ENCODE data around the gene HSPA14.
A peak's percentile ranks its signal among the peaks of the same experiment; 100 is the strongest.

The HSPA14 gene

GRCh38 chr10:14821635-14822375 is 16.3 kb upstream of the HSPA14 start:
- H3K27me3 Mint-ChIP-seq (ENCODE audit: low read depth) = peaks cover 13% of the 10 kb centered on the region
- H3K36me3 Mint-ChIP-seq (ENCODE audit: low read depth) = no peaks in the 10 kb centered on the region
- no peak for DNase-seq (ENCODE audit: low spot score)
- H3K4me3 Mint-ChIP-seq = no peak overlapping the region
- H3K4me1 Mint-ChIP-seq (ENCODE audit: low read depth) = peaks cover 6% of the 10 kb centered on the region
- H3K27ac Mint-ChIP-seq = no peak overlapping the region
- H3K9me3 Mint-ChIP-seq = no peaks in the 10 kb centered on the region

- DNase-seq (ENCODE audit: low spot score) = no peak
- H3K27ac Mint-ChIP-seq = no peak overlapping the region
- H3K4me3 Mint-ChIP-seq = no peak overlapping the region
- H3K27me3 Mint-ChIP-seq (ENCODE audit: low read depth) = peaks cover 13% of the 10 kb centered on the region
- peaks cover 6% of the 10 kb centered on the region for H3K4me1 Mint-ChIP-seq (ENCODE audit: low read depth)
- H3K9me3 Mint-ChIP-seq = no peaks in the 10 kb centered on the region
- no peaks in the 10 kb centered on the region for H3K36me3 Mint-ChIP-seq (ENCODE audit: low read depth)
These were observed 15.0 kb upstream of the HSPA14 start for GRCh38 chr10:14822879-14823755.

DNA sequence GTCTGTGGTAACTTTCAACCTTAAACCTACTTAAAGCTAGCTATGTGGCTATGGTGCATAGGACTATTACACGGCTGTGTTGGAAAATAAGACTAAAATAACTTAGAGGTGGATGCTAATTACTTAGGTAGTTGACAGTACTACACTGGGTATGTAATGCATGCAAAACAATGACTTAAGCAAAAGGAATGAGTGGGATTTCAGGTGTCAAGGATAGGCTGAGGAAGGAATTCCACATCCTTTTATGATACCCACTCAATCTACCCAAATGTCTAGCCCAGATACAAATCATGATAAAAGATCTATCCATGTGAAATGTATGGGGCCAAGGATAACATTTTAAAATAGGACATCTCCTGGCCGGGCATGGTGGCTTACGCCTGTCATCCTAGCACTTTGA is 14.1 kb upstream of the HSPA14 start:
- H3K27me3 Mint-ChIP-seq (ENCODE audit: low read depth) = peaks cover 13% of the 10 kb centered on the region
- no peak overlapping the region for H3K4me3 Mint-ChIP-seq
- H3K27ac Mint-ChIP-seq = no peak overlapping the region
- no peak for DNase-seq (ENCODE audit: low spot score)
- no peaks in the 10 kb centered on the region for H3K36me3 Mint-ChIP-seq (ENCODE audit: low read depth)
- H3K9me3 Mint-ChIP-seq = no peaks in the 10 kb centered on the region
- H3K4me1 Mint-ChIP-seq (ENCODE audit: low read depth) = peaks cover 6% of the 10 kb centered on the region

GRCh38 chr10:14826076-14826829 is 11.9 kb upstream of the HSPA14 start:
- H3K36me3 Mint-ChIP-seq (ENCODE audit: low read depth) = no peaks in the 10 kb centered on the region
- no peak overlapping the region for H3K27ac Mint-ChIP-seq

GRCh38 chr10:14833106-14833505 is 5.0 kb upstream of the HSPA14 start:
- peaks cover 7% of the 10 kb centered on the region for H3K4me1 Mint-ChIP-seq (ENCODE audit: low read depth)
- no peaks in the 10 kb centered on the region for H3K9me3 Mint-ChIP-seq
- H3K36me3 Mint-ChIP-seq (ENCODE audit: low read depth) = no peaks in the 10 kb centered on the region
- DNase-seq (ENCODE audit: low spot score) = no peak
- no peak overlapping the region for H3K27ac Mint-ChIP-seq
- H3K4me3 Mint-ChIP-seq = no peak overlapping the region
- H3K27me3 Mint-ChIP-seq (ENCODE audit: low read depth) = no peaks in the 10 kb centered on the region

More at GRCh38 chr10:14826076-14826829, 11.9 kb upstream of the HSPA14 start:
- no peaks in the 10 kb centered on the region for H3K9me3 Mint-ChIP-seq
- no peak for DNase-seq (ENCODE audit: low spot score)
- peaks cover 13% of the 10 kb centered on the region for H3K27me3 Mint-ChIP-seq (ENCODE audit: low read depth)
- no peaks in the 10 kb centered on the region for H3K4me1 Mint-ChIP-seq (ENCODE audit: low read depth)
- no peak overlapping the region for H3K4me3 Mint-ChIP-seq

DNA sequence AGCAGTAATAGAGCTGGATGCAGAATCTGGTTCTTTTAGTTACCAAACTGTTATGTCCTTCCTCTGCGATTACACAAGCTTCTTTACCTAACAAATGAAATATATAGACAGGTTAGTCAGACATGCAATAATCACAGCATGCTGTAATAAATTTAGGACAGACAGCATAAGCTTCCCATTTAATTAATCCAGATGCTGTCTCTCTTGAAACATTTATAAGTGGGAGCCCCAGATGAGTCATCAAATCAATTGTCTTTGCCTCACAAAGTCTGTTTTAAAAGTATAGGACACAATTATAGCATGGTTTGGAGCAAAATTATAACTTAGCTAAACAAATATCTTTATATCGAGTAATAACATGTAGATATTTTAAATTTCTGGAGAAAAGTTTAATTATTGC is 1.9 kb upstream of the HSPA14 start:
- Mint-ChIP-seq H3K4me1 (ENCODE audit: low read depth) (peaks cover 23% of the 10 kb centered on the region), H3K27ac (no peak overlapping the region), H3K9me3 (no peaks in the 10 kb centered on the region), H3K36me3 (ENCODE audit: low read depth) (peaks cover 16% of the 10 kb centered on the region), H3K4me3 (no peak overlapping the region), H3K27me3 (ENCODE audit: low read depth) (no peaks in the 10 kb centered on the region)
- no peak for DNase-seq (ENCODE audit: low spot score)

DNA sequence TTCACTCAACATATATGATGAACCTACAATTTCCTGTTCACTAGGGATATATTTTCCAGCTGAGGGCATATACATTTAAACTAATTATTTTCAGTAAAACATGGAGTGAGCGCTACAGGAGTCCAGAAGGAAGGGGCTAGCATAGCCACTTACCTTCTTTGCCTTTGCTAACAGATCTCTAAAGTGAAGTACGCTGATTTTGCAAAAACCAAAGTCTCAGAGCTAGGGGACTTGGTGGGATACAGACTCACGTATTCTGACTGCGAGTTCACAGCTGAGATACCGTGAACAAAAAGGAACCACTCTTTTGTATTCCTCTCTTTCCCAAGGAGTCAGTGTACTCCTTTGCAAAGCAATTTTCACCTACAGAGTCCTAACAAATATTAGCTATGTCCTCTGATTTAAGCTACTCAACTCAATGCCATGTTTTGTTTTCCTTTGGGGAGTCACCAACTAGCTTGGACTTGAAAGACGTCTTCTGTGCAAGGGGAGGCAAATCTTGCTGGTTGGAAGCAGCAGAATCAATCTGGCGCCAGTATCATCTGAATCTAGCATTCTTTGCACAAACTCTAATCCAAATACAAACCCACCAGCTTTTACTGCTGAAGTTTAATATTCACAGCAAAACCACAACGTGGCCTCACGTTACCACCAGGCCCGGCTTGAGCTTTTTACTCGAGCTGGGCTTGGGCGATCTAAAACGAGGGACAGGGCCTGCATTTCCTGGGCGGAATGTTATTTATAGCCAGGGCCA is 926 bp upstream of the HSPA14 start:
- Mint-ChIP-seq H3K4me1 (ENCODE audit: low read depth) (peaks cover 23% of the 10 kb centered on the region), H3K36me3 (ENCODE audit: low read depth) (peaks cover 25% of the 10 kb centered on the region), H3K4me3 (peak overlapping the region; percentile 92), H3K9me3 (no peaks in the 10 kb centered on the region), H3K27me3 (ENCODE audit: low read depth) (no peaks in the 10 kb centered on the region), H3K27ac (peak overlapping the region; percentile 95)
- no peak for DNase-seq (ENCODE audit: low spot score)

- Mint-ChIP-seq H3K36me3 (ENCODE audit: low read depth) (peaks cover 33% of the 10 kb centered on the region), H3K4me1 (ENCODE audit: low read depth) (peaks cover 23% of the 10 kb centered on the region), H3K9me3 (no peaks in the 10 kb centered on the region), H3K27ac (peak overlapping the region; percentile 95), H3K27me3 (ENCODE audit: low read depth) (no peaks in the 10 kb centered on the region), H3K4me3 (peak overlapping the region; percentile 92)
- DNase-seq (ENCODE audit: low spot score) = peak; percentile 26
These were observed 637 bp downstream of the HSPA14 start for GRCh38 chr10:14838582-14839304.

GRCh38 chr10:14839305-14839695 is 1.2 kb downstream of the HSPA14 start:
- H3K36me3 Mint-ChIP-seq (ENCODE audit: low read depth) = peaks cover 37% of the 10 kb centered on the region
- DNase-seq (ENCODE audit: low spot score) = no peak

GRCh38 chr10:14840178-14840577 is 2.1 kb downstream of the HSPA14 start:
- peaks cover 45% of the 10 kb centered on the region for H3K36me3 Mint-ChIP-seq (ENCODE audit: low read depth)
- peak overlapping the region; percentile 62 for H3K27ac Mint-ChIP-seq
- no peak for DNase-seq (ENCODE audit: low spot score)
- H3K27me3 Mint-ChIP-seq (ENCODE audit: low read depth) = no peaks in the 10 kb centered on the region
- H3K4me3 Mint-ChIP-seq = peak overlapping the region; percentile 72
- H3K9me3 Mint-ChIP-seq = no peaks in the 10 kb centered on the region
- H3K4me1 Mint-ChIP-seq (ENCODE audit: low read depth) = peaks cover 23% of the 10 kb centered on the region

More at GRCh38 chr10:14839305-14839695, 1.2 kb downstream of the HSPA14 start:
- no peaks in the 10 kb centered on the region for H3K9me3 Mint-ChIP-seq
- peak overlapping the region; percentile 81 for H3K27ac Mint-ChIP-seq
- H3K27me3 Mint-ChIP-seq (ENCODE audit: low read depth) = no peaks in the 10 kb centered on the region
- peaks cover 23% of the 10 kb centered on the region for H3K4me1 Mint-ChIP-seq (ENCODE audit: low read depth)
- peak overlapping the region; percentile 92 for H3K4me3 Mint-ChIP-seq

GRCh38 chr10:14843327-14843988 is 5.4 kb downstream of the HSPA14 start:
- H3K4me1 Mint-ChIP-seq (ENCODE audit: low read depth) = peaks cover 16% of the 10 kb centered on the region
- H3K27ac Mint-ChIP-seq = no peak overlapping the region
- no peak for DNase-seq (ENCODE audit: low spot score)
- no peaks in the 10 kb centered on the region for H3K9me3 Mint-ChIP-seq
- H3K27me3 Mint-ChIP-seq (ENCODE audit: low read depth) = no peaks in the 10 kb centered on the region
- no peak overlapping the region for H3K4me3 Mint-ChIP-seq
- peaks cover 47% of the 10 kb centered on the region for H3K36me3 Mint-ChIP-seq (ENCODE audit: low read depth)

- no peak overlapping the region for H3K4me3 Mint-ChIP-seq
- peaks cover 45% of the 10 kb centered on the region for H3K36me3 Mint-ChIP-seq (ENCODE audit: low read depth)
- no peak overlapping the region for H3K27ac Mint-ChIP-seq
These were observed 6.8 kb downstream of the HSPA14 start for GRCh38 chr10:14844948-14845347.

More at GRCh38 chr10:14844948-14845347, 6.8 kb downstream of the HSPA14 start:
- no peak for DNase-seq (ENCODE audit: low spot score)
- H3K4me1 Mint-ChIP-seq (ENCODE audit: low read depth) = peaks cover 5% of the 10 kb centered on the region
- no peaks in the 10 kb centered on the region for H3K27me3 Mint-ChIP-seq (ENCODE audit: low read depth)
- H3K9me3 Mint-ChIP-seq = no peaks in the 10 kb centered on the region
